ENCODE measurements around the gene LBHD1.
"Not testable (repeated sequence)": the region's sequence is repeated elsewhere in the genome, so short reads cannot be mapped to it uniquely, and the experiment has no call there.

Gene LBHD1

GRCh38 chr11:62656796-62657429 lies 15.2 kb downstream of the LBHD1 start:
- peaks cover 6% of the 10 kb centered on the region for H3K36me3 ChIP-seq (ENCODE audit: control insufficient read depth, insufficient read depth, low read length)
- no peak overlapping the region for H3K4me3 ChIP-seq (ENCODE audit: extremely low read depth, insufficient read depth, low read length, poor library complexity, severe bottlenecking)
- whole genome bisulfite sequencing, 2 experiments (ENCODE audit: insufficient coverage in 2 of 2): 64 to 90% methylated on average over 3 of the region's 5 CpGs
- no peak overlapping the region for H3K27ac ChIP-seq (ENCODE audit: low read depth, low read length, severe bottlenecking)
- H3K9me3 ChIP-seq (ENCODE audit: control insufficient read depth, low read length): no peaks in the 10 kb centered on the region
- no peaks in the 10 kb centered on the region for H3K4me1 ChIP-seq (ENCODE audit: control insufficient read depth, insufficient read depth, low read length, poor library complexity, severe bottlenecking)

GRCh38 chr11:62654297-62654696 lies 17.8 kb downstream of the LBHD1 start:
- H3K4me1 ChIP-seq (ENCODE audit: control insufficient read depth, insufficient read depth, low read length, poor library complexity, severe bottlenecking): no peaks in the 10 kb centered on the region
- H3K36me3 ChIP-seq (ENCODE audit: control insufficient read depth, insufficient read depth, low read length): peaks cover 8% of the 10 kb centered on the region
- H3K9me3 ChIP-seq (ENCODE audit: control insufficient read depth, low read length): no peaks in the 10 kb centered on the region
- no peak overlapping the region for H3K27ac ChIP-seq (ENCODE audit: low read depth, low read length, severe bottlenecking)
- WGBS, 2 experiments (ENCODE audit: insufficient coverage in 2 of 2): 90 to 96% methylated on average over 4 to 5 of the region's 11 CpGs
- H3K4me3 ChIP-seq (ENCODE audit: extremely low read depth, insufficient read depth, low read length, poor library complexity, severe bottlenecking): no peak overlapping the region

GRCh38 chr11:62652161-62653006 lies 19.7 kb downstream of the LBHD1 start:
- Histone ChIP-seq H3K27ac (ENCODE audit: low read depth, low read length, severe bottlenecking) (peak overlapping the region; percentile 65), H3K4me1 (ENCODE audit: control insufficient read depth, insufficient read depth, low read length, poor library complexity, severe bottlenecking) (peaks cover under 1% of the 10 kb centered on the region), H3K36me3 (ENCODE audit: control insufficient read depth, insufficient read depth, low read length) (peaks cover 26% of the 10 kb centered on the region), H3K4me3 (ENCODE audit: extremely low read depth, insufficient read depth, low read length, poor library complexity, severe bottlenecking) (peak overlapping the region; percentile 89), H3K9me3 (ENCODE audit: control insufficient read depth, low read length) (no peaks in the 10 kb centered on the region)
- WGBS, 2 experiments (ENCODE audit: insufficient coverage in 2 of 2): 37 to 38% methylated on average over 15 of the region's 16 CpGs

GRCh38 chr11:62650283-62650682 lies 21.8 kb downstream of the LBHD1 start:
- H3K9me3 ChIP-seq (ENCODE audit: control insufficient read depth, low read length); H3K27ac ChIP-seq (ENCODE audit: low read depth, low read length, severe bottlenecking); H3K4me3 ChIP-seq (ENCODE audit: extremely low read depth, insufficient read depth, low read length, poor library complexity, severe bottlenecking); H3K4me1 ChIP-seq (ENCODE audit: control insufficient read depth, insufficient read depth, low read length, poor library complexity, severe bottlenecking): not testable (repeated sequence)
- 96% methylated on average over 8 to 12 of the region's 12 CpGs for WGBS, 2 experiments (ENCODE audit: insufficient coverage in 2 of 2)
- H3K36me3 ChIP-seq (ENCODE audit: control insufficient read depth, insufficient read depth, low read length): peaks cover 26% of the 10 kb centered on the region

- WGBS, 2 experiments (ENCODE audit: insufficient coverage in 2 of 2): 96 to 97% methylated on average over 10 to 11 of the region's 11 CpGs
- no peaks in the 10 kb centered on the region for H3K9me3 ChIP-seq (ENCODE audit: control insufficient read depth, low read length)
- no peak overlapping the region for H3K4me3 ChIP-seq (ENCODE audit: extremely low read depth, insufficient read depth, low read length, poor library complexity, severe bottlenecking)
- H3K27ac ChIP-seq (ENCODE audit: low read depth, low read length, severe bottlenecking): no peak overlapping the region
- H3K4me1 ChIP-seq (ENCODE audit: control insufficient read depth, insufficient read depth, low read length, poor library complexity, severe bottlenecking): peaks cover 8% of the 10 kb centered on the region
- peaks cover 33% of the 10 kb centered on the region for H3K36me3 ChIP-seq (ENCODE audit: control insufficient read depth, insufficient read depth, low read length)
Observed at GRCh38 chr11:62649486-62649885, 22.6 kb downstream of the LBHD1 start.

- WGBS, 2 experiments (ENCODE audit: insufficient coverage in 2 of 2): 95 to 99% methylated on average over 9 to 11 of the region's 11 CpGs
- Histone ChIP-seq H3K4me3 (ENCODE audit: extremely low read depth, insufficient read depth, low read length, poor library complexity, severe bottlenecking) (no peak overlapping the region), H3K36me3 (ENCODE audit: control insufficient read depth, insufficient read depth, low read length) (peaks cover 38% of the 10 kb centered on the region), H3K4me1 (ENCODE audit: control insufficient read depth, insufficient read depth, low read length, poor library complexity, severe bottlenecking) (peaks cover 8% of the 10 kb centered on the region), H3K9me3 (ENCODE audit: control insufficient read depth, low read length) (no peaks in the 10 kb centered on the region), H3K27ac (ENCODE audit: low read depth, low read length, severe bottlenecking) (no peak overlapping the region)
Observed at GRCh38 chr11:62648967-62649364, 23.1 kb downstream of the LBHD1 start.

- Histone ChIP-seq H3K27ac (ENCODE audit: low read depth, low read length, severe bottlenecking) (no peak overlapping the region), H3K36me3 (ENCODE audit: control insufficient read depth, insufficient read depth, low read length) (peaks cover 43% of the 10 kb centered on the region), H3K9me3 (ENCODE audit: control insufficient read depth, low read length) (no peaks in the 10 kb centered on the region), H3K4me3 (ENCODE audit: extremely low read depth, insufficient read depth, low read length, poor library complexity, severe bottlenecking) (no peak overlapping the region), H3K4me1 (ENCODE audit: control insufficient read depth, insufficient read depth, low read length, poor library complexity, severe bottlenecking) (peaks cover 8% of the 10 kb centered on the region)
- 96 to 98% methylated on average over 24 of the region's 24 CpGs for WGBS, 2 experiments (ENCODE audit: insufficient coverage in 2 of 2)
Observed at GRCh38 chr11:62648185-62648966, 23.7 kb downstream of the LBHD1 start.

GRCh38 chr11:62647609-62648005 lies 24.5 kb downstream of the LBHD1 start:
- H3K4me3 ChIP-seq (ENCODE audit: extremely low read depth, insufficient read depth, low read length, poor library complexity, severe bottlenecking): no peak overlapping the region
- peaks cover 50% of the 10 kb centered on the region for H3K36me3 ChIP-seq (ENCODE audit: control insufficient read depth, insufficient read depth, low read length)
- no peaks in the 10 kb centered on the region for H3K9me3 ChIP-seq (ENCODE audit: control insufficient read depth, low read length)
- 95 to 100% methylated on average over 5 to 6 of the region's 6 CpGs for WGBS, 2 experiments (ENCODE audit: insufficient coverage in 2 of 2)
- H3K4me1 ChIP-seq (ENCODE audit: control insufficient read depth, insufficient read depth, low read length, poor library complexity, severe bottlenecking): peaks cover 8% of the 10 kb centered on the region
- no peak overlapping the region for H3K27ac ChIP-seq (ENCODE audit: low read depth, low read length, severe bottlenecking)

GRCh38 chr11:62646825-62647608 lies 25.1 kb downstream of the LBHD1 start:
- peak overlapping the region; percentile 96 for H3K4me3 ChIP-seq (ENCODE audit: extremely low read depth, insufficient read depth, low read length, poor library complexity, severe bottlenecking)
- 79 to 84% methylated on average over 17 to 29 of the region's 32 CpGs for WGBS, 2 experiments (ENCODE audit: insufficient coverage in 2 of 2)
- H3K36me3 ChIP-seq (ENCODE audit: control insufficient read depth, insufficient read depth, low read length): peaks cover 54% of the 10 kb centered on the region
- H3K9me3 ChIP-seq (ENCODE audit: control insufficient read depth, low read length): no peaks in the 10 kb centered on the region
- H3K4me1 ChIP-seq (ENCODE audit: control insufficient read depth, insufficient read depth, low read length, poor library complexity, severe bottlenecking): peaks cover 8% of the 10 kb centered on the region
- peak overlapping the region; percentile 13 for H3K27ac ChIP-seq (ENCODE audit: low read depth, low read length, severe bottlenecking)

Data from mesodermal cell (in vitro differentiated cells).